HG03139 (cell line): ENCODE data around the gene KCNA2.

Source experiments
- ATAC-seq: cut with Tn5 transposase; IDR thresholded peaks from one replicate; pipeline ENCODE4 v1.9.1; 2021; ENCODE audit not compliant: unreplicated experiment

KCNA2 gene

DNA sequence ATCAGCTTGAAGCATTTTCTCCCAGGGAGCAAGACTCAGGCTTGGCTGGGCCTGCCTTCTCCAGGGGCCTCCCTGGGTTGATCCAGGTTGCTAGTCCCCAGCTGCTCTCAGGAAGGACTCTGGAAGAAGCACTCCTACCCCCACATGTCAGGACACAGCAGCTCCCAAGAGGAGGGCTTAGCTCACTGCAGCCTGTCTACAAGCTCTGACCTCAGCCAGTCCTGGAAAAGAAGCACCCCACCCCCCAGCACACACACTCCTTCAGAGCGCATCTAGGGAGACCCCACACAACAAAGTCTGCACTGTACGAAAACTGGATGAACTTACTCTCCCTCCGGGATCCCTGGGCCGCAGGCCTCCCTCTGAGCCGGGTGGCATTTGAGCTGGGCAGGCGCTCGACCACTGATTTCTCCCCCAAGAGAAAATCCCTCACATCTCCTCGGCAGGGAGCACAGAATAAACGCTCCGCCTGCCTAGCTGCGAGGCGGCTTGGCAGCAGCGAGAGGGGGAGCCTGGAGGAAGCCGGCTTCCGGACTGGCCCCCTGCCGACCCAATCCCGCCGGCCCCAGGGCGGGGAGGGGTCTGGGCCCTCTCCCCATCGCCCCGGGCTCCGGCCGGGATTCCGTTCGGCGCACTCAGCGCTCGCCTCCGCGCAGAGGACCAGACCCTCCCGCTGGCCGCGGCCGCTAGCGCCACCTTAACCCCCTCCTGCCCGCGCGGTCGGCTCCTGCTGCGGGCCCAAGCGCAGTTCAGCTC lies at the start of gene KCNA2:
Gene KCNA2, minus strand, starts transcription at position 458 of the 756 bp plus-strand sequence. CDS start 1,576 bp downstream, outside the sequence.
- ATAC-seq, result no peak

DNA sequence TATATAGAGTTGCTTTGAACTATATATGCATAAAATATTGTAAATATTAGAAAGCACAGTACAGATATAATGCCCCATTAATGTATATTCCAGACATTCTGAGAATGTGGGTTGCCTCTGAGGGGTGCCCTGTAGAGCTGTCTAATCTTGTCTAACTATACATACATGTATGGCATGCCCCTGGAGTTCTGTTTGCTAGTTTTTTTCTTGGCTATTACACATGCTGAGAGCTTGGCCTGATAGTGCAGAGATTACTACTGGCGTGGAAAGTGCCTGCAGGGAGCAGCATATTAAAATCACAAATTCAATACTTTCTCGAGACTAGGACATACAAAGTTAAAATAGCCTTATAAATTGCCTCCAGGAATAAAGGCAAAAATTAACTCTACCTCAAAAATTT lies 44.5 kb upstream of the KCNA2 start:
- ATAC-seq, result no peak

DNA sequence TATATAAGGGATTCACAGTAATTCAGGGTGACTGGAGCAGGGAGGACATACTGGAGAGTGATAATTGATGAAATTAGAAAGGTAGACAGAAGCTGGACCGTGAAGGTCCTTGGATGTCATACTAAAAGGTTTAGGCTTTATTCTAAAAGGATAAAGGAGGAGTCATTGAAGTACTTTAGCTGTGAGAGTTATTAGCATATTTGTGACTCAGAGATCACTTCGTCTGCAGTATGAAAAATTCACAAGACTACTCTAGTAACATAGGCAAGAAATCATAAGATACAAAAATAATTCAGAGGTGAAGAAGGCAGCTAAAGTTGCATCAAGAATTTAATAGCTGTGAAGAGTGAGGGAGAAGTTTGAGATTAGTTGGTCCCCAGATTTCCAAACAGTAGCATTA lies 42.3 kb upstream of the KCNA2 start:
- ATAC-seq, result no peak

DNA sequence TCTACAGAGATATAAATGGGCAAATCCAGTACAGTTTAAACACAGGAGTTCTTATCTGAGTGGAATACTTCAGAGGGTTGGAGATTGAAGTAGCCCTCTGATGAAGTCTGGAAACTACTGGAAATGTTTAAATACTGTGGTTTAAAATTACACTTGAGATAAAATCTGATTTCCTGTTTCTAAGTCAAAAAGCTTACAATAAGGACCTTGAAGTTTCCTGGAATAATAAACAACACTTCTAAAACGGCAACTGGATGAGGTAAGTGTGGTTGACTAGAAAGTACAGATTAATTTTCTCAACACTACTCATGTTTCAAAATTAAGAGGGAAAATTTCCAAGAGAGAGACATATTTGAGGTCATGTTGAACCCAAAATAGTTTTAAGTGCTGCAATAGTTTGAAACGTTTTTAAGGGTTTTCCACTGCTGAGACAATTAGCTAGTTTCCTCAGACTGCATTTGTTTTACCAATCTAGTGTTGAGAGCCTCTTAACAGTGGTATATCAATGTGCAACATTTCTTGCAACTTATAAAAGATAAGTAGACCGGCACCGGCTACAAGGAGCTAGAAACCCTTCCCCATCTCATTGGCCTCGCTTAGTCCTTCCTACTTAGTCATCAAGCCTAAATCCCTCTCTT lies 41.2 kb upstream of the KCNA2 start:
- ATAC-seq, result no peak

DNA sequence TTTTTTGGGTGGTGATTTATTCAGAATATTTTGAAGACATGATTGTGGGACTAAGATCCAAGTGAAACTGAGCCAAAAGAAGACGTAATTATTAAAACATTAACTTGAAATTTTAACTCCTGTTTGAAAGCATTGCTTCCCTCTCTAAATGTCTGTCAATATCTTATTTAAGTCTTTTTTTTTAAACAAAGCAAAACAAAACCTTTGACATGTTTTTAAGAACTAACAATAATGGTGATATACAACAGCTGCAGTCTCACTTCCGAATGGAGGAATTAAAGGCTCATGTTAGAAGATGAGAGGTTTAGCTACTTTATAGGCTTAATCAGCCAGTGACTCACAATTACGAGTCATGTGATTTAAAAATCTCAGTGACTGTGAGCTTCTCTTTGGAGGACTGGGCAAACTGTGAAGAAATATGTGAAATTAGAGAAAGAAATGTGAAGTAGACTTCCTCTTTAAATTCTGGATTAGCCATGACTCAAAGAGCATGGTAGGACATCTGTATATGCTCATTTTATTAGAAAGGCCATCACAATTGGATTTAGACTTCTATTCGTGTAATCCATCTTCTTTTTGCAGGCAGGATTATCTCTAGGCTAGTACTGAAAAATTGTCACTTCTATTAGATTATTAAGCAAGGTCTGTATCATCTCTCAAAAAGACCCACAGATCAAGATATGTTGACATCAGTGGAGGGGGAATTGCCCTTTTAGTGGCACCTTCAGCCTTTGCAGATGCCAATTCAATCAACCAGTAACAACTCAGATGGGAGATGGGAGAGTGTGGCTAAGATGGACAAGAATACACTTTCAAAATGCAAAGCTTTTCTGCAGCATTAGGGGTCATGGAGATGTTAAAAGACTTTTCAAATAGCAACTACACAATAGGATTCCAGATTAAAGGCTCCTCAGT lies 39.9 kb upstream of the KCNA2 start:
- no peak for ATAC-seq

DNA sequence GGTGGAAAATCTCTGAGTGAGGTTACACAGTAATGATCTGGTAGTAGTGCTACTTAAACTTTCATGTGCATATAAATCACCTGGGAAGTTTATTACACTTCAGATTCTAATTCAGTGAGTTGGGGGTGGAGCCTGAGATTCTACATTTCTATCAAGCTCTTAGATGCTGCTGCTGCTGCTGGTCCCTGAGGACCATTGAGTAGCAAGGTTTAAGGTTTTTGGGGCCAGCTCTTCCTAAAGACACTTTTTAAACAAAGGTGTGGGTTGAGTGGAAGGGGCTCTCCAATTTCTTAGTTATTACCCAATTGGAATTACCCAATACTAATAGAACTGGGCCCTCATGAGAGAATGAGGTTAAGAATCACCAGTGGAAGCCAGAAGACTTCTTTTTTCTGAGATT lies 39.1 kb upstream of the KCNA2 start:
- ATAC-seq, result no peak

DNA sequence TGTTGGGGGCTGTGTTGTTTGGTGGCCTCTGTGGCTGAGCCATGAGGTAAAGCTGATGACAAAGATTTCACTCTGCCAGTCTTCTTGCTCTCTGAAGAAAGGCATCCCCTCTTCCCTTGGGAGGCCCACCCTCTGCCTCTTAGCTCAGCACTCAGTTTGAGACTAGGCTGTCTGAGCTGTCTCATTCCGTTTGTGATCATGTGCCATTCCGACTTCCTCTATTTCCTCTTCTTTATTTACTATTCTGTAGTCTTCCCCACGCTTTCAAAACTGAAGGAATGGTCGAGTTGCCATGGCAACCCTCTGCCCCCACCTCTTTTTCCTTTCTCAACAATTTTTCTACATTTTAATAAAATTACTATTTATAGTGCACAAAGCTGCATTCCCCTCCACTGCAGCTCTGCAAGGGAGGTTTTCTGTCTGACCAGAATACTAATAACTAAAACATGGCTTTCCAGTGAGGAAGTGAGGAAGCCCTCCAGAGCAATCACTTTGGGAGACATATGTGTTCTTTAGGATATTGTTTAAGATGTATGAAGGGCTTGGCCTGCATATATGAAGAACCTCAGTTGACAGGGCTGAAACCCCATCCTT lies 37.8 kb upstream of the KCNA2 start:
- no peak for ATAC-seq

DNA sequence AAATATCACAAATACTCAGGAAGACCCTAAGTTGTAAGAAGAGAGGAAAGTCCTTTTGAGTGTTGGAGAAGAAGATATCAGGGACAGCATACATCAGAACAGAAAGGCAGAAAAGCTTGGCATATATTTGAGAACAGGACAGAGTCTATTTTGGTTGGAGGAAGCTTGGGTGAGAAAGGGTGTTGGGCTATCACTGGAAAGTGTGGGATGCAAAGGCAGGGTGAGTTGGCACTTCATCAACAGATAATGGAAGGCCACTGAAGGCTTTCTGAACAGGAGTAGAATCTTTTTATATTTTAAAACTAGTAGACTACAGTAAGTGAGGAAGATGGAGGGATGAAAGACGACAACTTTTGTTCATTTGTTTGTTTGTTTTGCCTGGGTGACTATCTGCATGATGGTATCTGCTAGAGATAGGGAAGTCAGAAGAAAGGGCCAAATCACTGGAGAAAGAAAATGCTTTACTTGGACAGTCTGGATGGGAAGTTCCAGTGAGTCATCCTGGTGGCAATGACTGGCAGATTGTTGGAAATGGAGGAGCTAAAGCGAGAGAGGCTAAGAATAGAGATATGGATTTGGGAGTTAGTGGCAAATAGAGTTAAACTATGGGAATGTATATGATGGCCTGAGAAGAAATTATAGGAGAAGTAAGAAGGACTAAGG lies 33.7 kb upstream of the KCNA2 start:
- ATAC-seq, result no peak

DNA sequence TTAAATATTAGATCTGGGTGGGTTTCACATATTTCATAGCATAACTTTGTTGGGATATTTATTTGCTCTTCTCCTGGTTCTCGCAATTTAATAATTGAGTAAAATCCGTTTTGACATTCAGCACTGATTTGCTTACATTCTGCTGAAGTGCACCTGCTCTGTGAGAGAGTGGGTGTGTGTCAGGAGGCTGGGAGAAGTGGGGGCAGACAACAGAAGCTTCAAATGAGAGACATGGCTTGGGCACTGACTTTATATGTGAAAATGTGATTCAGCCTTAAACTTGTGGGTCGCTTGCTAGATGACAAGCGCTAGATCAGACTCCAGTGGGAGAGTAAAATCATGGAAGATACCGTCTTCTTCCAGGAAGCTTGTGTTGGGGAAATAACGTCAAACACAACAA lies 32.4 kb upstream of the KCNA2 start:
- ATAC-seq, result no peak

DNA sequence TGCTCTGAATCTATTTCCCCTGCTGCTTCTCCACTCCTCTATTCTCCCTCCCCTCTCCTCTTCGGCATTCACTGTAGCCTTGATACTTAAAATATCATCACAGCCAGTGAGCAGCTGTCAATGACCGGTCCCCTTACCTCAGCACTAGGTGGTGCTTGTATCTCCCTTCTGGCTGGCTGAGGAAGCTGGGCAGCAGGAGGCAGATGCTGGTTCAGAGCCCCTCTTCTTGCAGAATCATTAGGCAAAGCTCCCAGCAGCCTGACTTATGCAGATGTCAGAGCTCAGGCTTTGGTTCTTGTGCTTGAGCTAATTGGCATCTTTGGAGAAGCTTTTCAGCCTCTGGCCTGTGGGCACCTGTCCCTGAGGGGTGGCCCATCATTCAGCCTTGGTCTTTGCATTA lies 31.9 kb upstream of the KCNA2 start:
- no peak for ATAC-seq

DNA sequence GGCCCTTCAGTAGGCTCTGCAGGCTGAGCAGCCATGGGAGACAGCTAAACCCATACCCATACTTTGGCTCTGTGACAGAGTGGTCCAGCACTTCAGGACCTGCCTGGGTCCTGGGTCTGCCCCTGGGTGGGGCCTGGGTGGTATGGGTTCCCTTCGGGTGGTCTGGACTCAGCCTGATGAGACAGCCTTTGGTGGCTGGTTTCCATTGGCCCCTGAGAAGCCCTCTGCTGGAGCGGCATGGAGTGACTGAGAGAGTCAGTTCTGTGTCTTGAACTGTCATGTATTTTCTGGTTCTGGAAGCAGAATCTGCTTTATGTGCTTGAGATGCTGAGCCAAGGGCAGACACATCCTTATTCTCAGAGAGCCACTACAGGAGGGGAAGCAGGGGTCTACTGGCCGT lies 31.3 kb upstream of the KCNA2 start:
- ATAC-seq, result no peak

DNA sequence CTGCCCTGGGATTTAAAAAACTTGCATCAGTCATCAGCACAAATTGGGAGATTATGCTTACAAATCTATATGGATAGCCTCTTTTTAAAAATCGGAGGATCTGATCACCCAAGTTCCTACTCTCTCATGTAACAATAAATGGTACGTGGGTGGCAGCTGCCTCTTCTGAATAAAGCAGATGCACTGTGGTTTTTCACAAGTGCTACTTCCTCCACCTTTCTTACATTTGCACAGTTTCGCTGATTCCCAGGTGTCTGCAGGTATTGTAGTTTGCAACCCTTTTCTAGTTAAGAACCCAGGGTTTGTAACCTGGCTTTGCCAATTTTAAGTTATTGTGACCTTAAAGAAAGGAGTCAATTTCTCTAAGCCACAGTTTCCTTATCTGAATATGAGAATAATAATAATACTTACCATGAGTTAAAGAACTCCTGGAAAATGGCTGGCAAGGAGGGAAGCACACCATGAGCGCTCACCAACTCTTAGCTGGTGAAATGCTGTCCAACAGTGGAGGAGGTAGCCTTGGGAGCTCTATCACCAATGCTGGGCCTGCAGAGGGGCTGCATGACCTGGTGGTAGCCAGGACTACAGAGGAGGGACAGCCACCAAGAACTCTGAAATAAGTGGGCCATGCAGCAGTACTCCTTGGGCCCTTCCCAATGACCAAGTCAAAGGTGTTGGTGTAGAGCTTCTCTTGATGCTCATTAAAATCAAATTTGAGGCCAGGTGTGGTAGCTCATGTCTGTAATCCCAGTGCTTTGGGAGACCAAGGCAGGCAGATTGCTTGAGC lies 30.2 kb upstream of the KCNA2 start:
- no peak for ATAC-seq

DNA sequence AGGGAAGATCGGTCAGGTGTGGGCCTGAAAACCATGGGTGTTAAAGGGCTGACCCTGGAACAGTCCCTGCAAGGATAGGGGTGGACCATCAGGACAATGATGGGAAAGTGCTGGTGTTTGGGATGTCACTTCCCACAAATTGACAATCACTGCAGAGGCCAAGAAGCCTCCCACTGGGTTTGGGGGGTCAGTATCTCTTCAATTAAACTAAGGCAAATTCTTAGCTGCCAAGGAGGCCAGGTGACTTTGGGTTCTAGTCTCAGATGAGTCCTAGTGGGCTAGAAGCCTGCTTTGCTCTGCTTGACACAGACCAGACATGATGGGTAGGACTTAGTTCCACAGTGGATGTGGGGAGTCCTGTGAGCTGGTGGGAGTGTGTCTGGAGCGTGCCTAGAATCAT lies 29.3 kb upstream of the KCNA2 start:
- ATAC-seq, result no peak

DNA sequence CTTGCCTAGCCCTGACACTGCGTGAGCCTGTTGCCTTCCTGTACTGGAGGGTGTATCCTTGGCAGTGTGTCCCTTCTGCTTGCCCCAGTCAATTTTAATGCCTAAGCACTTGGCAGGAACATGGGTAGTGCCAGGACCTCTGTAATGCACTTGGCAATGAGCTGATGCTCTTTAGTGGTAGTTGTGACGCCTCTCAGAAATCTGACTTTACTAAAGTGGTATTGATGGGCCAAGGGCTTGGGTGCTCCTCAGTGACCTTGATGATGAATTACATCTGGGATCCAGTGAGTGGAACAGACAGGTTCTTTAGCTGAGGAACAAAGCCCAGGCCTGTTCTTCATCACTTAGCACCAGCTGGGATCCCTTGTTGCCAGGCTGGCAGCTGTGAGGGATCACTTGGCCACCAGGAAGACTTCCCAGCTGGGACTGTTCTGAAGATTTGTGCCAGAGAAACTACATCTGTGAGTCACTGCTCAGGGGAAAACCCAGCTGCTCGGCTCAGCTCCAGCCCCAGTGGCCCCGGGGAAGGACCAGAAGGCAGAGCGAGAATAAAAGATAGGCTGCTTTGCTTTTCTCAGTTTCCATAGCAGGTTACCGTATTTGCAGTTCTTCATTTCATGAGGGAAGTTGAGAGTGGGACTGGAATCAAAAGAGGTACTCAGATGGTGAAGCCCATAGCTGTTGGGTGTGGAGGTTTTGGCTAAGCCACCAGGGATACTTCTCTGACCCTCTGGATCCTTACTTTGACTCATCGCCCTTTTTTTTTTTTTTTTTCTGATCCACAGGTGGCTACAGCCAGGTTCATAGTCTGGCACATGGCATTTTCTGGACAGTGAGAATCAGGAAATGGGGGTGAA lies 28.5 kb upstream of the KCNA2 start:
- ATAC-seq, result peak; percentile 57

DNA sequence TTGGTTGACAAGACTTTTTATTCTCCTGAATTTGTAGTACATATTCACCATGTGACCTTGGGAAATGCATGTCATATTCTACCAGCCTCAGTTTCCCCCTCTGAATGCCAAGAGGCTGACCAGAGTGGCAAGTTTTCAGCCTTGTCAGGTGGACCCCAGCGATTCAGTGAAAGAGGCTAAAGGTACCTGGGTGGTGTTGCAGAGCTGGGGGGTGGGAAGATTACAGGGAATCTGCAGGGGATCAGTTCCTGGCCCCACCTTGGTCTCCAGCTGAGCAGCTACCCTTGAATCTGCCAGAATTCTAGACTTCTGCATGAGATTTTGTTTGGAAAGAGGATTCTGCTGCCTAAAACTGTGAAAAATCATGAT lies 27.9 kb upstream of the KCNA2 start:
- ATAC-seq, result no peak

DNA sequence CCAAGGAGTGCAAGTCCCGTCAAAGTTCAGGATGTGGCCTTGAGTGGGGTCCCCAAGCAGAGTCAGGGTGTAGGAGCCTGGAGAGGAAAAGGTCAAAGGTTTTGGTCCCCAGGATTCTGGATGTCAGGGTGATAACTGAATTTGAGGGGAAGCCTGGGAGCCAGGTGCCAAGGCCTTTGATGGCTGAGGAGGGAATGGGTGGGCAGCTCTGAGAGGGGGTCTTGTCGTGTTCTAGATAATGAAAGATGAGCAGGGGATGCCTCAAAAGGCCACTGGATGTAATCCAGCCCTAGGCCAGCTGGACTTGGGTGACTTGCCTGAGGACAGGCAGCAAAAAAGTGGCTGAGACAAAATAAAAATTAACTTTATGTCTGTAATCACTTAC lies 27.5 kb upstream of the KCNA2 start:
- ATAC-seq, result no peak

DNA sequence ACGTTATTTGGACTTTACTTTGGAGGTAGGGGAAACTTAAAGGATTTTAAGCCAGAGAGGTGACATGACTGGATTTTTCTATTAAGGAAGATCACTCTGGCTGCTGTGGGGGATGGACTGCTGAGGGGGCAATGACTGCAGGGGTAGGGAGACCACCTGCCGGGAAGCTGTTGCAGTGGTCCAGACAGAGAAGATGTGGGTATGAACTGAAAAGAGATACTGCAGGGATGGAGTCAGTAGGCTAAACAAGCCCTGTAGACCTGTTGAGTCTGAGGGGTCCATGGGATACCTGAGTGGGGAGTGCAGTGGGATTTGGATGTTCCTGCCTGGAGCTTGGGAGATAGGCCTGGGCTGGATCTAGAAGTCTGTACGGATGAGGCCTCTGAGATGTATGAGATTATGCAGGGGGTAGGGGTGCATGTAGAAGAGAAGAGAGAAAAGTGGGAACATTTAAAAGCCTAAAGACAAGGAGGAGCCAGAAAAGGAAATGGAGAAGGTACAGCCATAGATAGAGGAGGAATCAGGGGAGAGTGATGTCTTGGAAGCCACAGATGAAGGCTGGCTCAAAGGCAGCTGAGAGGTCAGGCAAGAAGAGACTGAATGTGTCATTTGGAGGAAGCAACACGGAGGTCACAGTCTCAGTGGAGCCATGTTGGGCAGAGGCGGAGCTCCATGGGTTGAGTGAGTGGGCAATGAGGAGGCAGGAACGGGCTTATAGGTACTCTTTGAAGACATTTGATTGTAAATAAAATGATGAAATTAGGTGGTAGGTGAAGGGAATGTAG lies 25.9 kb upstream of the KCNA2 start:
- no peak for ATAC-seq

DNA sequence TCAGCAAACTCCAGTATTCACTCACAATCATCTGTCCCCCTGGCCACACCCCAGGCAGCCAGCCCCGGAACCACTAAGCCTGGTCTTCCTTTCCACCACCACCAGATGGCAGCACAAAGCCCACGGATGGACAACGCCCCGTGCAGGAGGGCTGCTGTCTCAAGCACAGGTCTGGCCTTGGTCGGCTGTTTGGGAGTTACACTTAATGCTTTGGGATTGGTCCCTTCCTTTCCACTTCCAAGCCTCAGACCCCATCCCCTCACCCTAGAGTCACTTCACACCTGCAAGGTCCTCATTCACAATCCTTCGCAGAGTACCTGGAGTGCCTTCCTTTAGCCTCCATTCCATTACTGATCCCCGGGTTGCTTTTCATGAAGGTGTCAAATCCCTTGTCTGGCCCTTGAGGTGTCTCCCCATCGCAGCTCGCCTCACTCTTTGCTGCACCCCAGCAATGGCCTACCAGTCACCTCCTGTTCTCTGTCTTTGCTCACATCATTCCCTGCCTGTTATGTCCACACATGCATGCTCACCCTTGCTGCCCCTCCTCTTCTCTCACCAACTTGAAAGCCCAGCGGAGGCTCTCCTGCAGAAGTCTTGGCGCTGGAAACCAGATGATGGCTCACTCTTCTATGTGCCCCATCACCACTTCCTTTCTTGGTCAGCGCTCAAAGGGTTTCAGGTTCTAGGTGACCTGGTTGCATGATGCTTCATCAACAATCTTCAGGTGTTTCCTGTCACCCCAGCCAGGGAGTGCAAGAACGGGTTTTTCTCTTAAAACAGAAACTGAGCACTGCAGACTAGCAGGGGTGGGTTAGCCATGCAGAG lies 24.9 kb upstream of the KCNA2 start:
- ATAC-seq, result peak; percentile 47
